Frontal cortex (tissue), 4 donors: ENCODE data around the gene TMED10. TPM values are rescaled to one million over a fixed set of nuclear protein-coding genes. Genes with fewer than 3 reads are reported as not detected.
A peak's percentile ranks its signal among the peaks of the same experiment; 100 is the strongest.
"Not testable (repeated sequence)": the region's sequence is repeated elsewhere in the genome, so short reads cannot be mapped to it uniquely, and the experiment has no call there.

Experiments used
- DNase-seq, 2 donors: peaks; one replicate each; pipeline ENCODE4 v3.0.0; 2012; ENCODE audit warnings: low spot score in 2 of 2
- FAIRE-seq: peaks from 2 replicates; lab custom pipeline; 2012; peaks lifted over from hg19 to GRCh38; lab: Jason Lieb, UNC
- total RNA-seq: library from RNA; depleted of rRNA; stranded (reverse); fragments of >200 nt; gene quantifications from one replicate; pipeline ENCODE4 v1.2.3, GENCODE V29; 2014
- donor health status: control.
- donor health status: control.
- donor health status: control.

The TMED10 gene
- total RNA-seq, 1 donor from 2014 or later, result 108 TPM

DNA sequence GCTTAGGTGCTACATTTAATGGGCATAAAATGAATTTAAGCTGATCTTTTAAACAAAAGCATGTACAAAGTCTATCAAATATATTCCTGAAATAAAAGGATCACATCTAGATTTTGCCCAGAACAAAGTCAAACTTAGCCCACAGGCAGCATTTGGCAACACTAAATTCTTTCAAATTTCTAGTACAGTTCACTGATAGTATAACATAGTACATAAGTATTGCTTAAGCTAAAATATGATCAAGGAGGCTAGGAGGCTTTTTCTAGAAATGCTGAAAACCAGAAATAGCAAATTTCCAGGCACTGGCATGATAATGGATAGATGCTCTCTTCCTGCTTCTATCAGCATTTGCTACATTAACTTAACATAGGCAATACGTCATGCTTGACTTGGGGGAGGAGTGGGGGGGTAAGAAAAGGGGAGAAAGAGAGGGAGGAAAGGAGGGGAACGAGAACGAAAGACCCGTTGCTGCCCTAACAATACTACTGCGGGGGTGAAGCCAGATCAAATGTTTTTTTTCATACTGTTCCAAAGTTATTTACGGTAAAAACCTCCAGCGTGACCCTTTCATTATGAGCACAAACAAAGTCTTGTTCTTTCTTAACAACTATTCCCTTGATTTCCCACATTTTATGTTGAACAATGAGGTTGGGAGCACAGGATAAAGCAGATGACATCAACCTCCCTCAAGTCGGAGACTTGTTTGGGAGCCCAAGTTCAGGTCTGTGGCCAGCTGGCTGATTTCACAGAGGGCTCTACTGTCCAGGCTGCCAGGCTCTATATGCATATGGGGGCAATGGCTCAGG, 10.6 kb downstream of the TMED10 start:
- peak; percentile 24 to 26 for DNase-seq
- peak; percentile 44 for FAIRE-seq

DNA sequence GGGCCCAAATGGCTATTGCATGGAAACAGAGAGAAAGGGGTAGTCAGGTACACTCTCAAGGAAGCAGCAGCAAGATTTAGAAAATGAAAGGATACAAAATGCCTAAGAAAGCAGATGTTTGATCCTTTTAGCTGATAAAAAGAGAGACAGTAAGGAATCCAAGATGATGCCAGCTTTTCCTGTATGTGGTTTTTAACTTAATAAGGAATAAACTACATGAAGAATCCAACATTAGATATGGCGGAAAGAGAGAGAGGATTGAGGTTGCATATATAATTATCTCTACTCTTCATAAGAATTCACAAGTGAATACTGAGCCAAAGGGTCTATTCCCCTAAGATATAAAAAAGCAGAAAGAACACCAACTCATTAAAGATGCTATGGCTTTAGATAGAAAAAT, 11.6 kb downstream of the TMED10 start:
- DNase-seq (no peak), FAIRE-seq (no peak)

DNA sequence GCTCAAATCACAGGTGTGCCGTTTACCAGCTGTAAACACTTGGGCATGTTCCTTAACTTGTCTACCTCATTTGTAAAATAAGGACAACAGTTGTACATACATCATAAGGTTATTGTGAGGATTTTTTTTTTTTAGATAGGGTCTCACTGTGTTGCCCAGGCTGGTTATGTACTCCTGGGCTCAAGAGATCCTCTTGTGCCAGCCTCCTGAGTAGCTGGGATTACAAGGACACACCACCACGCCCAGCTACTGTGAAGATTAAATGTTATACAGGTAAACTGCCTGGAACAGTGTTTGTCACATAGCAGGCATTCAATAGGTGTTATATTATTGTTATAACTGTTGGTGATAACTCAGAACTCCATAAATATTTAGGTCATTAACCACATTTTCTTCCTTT, 12.7 kb downstream of the TMED10 start:
- DNase-seq (no peak), FAIRE-seq (no peak)

DNA sequence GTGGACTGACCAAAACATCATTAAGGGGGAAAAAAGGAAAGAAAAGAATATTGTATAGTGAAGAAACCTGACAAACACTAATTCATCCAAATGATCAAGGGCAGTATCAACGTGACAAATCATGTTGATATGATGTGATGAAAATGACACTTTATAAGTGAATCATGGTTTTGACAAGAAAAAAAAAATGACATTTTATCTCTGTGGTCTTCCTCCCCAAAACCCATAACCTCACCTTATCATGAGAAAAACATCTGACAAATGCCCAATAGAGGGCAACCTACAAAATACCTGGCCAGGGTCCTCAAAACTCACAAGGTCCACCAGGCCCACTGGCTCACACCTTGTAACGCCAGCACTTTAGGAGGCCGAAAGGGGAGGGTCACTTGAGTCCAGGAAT, 13.8 kb downstream of the TMED10 start:
- FAIRE-seq, result no peak
- no peak for DNase-seq

DNA sequence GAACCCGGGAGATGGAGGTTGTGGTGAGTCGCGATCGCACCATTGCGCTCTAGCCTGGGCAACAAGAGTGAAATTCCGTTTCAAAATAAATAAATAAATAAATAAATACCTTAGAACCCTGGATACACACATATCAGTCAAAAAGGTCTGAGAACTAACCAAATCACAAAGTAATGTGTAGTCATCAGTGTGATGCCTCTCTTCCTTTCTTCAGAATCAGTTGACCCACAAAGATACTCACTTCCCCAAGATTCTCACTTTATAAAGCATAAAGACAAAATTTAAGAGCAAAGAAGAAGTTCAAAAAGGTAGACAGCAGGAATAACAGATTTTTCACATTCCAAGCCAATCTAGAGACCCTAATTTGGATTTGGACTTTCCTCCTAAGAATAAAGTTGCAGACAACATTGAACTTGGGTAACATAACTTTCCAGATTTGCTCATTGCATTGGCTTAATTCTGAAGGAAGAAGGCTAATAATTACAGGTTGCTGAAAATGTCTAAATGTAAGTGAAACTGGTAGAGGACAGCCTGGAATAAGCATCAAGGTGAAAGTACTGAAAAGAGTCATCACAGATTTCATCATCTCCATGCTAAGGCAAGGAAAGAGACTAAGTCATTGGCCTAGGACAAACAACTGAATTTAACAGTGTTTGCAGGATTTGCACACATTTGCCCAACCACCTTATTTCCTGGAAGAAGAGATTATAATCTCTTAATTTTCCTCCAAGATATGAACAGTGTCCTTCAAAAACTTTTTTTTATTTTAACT, 17.4 kb downstream of the TMED10 start:
- DNase-seq (no peak), FAIRE-seq (no peak)

DNA sequence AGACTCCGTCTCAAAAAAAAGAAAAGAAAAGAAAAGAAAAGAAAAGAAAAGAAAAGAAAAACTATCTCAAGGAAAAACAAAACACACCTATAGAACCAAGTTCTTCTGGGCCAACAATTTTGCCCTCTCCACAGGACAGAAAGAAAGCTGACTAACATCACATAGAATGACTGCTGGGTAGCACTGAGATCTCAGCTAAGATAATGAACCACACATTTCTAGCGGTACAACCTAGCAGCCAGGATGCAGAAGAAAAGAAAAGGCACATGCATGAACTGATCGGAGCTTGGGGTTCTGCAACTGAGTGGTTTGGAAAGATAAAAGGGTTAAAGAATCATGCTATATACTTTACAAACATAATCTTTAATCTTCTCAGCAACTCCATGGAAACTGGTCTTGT, 19.5 kb downstream of the TMED10 start:
- DNase-seq (no peak), FAIRE-seq (no peak)

DNA sequence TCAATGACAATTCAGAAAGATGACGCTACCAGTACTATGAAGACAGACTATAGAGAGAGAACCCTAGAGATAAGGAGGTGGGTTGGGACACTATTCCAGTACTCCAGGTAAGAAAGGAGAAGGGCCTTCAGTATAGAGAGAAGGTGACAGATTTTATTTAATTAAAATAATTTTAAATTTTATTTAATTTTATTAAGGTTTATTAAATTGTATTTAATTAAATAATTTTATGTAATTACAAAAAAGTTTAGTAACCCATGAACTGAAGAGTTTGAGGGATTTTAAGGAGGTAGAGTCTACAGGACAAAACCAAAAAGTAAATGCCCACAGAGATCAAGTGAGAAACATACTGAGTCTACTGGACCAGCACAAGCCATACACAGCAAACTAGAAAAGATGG, 20.3 kb downstream of the TMED10 start:
- FAIRE-seq, result no peak

DNA sequence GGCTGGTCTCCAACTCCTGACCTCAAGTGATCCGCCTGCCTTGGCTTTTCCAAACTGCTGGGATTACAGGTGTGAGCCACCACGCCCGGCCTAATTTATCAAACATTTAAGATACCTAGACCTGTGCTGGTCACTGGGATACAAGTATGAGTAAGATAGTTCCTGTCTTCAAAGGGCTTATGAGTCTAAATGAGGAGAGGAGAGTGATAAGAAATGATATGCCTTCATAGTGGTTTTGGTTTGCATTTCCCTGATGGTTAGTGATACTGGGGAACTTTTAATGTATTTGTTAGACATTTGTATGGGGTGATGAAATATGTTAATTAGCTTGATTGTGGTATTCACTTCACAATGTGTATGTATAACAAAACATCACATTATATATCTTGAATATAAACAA, 21.2 kb downstream of the TMED10 start:
- FAIRE-seq (no peak), DNase-seq (no peak)

More for the DNA sequence above, 20.3 kb downstream of the TMED10 start:
- no peak for DNase-seq

DNA sequence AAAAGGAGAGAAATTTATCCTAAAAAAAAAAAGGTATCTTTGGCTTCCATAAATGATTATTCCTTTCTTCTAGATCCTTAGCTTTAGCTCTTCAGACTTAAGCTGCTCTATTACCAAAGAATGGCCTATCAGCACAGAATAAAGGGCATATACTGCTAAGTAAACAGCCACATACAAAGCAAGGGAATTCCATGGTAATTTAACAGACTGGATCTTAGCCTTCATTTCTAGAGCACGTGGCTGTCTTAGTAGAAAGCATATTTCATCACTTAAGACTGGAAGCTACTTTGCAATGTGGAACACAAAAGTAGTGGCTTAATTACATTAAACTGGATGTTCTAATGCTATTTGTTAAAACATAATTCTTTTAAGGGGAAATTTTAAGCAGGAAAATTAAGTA, 23.1 kb downstream of the TMED10 start:
- FAIRE-seq, result no peak
- DNase-seq, result no peak

DNA sequence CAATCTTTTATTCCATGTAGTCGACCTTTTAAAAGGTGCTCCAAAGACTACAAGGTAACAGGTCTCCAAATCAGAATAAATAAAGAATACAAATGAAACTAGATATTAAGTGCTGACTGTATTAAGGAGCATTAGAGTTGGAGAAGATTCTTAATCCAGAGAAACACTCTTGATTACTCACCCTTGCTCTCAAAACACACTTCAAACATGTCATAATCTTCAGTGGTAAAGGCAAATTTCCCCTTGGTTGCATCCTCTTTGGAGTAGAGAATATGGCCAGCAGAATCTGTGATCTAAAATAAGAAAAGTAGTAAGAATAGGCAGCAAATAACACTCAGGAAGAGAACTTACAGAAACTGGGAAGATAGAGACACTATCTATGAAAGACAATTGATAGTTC, 24.6 kb downstream of the TMED10 start:
- no peak for DNase-seq
- no peak for FAIRE-seq

DNA sequence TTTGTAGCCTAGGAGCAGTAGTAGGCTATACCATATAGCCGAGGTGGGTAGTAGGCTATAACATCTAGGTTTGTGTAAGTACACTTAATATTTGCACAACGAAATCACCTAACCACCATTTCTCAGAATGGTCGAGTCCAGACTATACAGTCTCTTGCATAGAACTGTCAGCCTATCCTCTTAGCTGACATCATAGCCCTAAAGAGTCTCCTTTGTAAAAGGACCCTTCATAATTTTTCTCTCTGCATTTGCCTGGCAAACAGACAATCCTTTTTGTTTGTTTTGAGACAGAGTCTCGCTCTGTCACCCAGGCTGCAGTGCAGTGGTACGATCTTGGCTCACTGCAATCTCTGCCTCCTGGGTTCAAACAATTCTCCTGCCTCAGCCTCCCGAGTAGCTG, 25.8 kb downstream of the TMED10 start:
- not testable (repeated sequence) for DNase-seq

DNA sequence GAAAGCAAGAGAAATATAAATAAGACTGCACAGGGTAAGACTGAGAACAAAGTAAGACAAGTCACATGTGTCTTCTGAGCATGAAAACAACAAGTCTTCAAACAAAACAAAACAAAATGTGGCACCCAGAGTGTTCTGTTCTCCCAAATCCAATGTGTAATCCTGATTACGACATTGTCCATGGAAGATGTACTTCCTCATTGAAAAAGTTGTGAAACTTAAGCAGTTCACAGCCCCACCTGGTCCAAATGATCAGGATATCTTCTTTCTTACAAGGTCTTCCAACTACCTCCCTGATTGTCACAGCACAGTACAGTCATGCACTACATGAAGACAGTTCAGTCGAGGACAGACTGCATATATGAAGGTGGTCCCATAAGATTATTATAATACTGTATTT, 26.3 kb downstream of the TMED10 start:
- FAIRE-seq, result no peak
- DNase-seq, result no peak

More for the DNA sequence above, 25.8 kb downstream of the TMED10 start:
- not testable (repeated sequence) for FAIRE-seq

DNA sequence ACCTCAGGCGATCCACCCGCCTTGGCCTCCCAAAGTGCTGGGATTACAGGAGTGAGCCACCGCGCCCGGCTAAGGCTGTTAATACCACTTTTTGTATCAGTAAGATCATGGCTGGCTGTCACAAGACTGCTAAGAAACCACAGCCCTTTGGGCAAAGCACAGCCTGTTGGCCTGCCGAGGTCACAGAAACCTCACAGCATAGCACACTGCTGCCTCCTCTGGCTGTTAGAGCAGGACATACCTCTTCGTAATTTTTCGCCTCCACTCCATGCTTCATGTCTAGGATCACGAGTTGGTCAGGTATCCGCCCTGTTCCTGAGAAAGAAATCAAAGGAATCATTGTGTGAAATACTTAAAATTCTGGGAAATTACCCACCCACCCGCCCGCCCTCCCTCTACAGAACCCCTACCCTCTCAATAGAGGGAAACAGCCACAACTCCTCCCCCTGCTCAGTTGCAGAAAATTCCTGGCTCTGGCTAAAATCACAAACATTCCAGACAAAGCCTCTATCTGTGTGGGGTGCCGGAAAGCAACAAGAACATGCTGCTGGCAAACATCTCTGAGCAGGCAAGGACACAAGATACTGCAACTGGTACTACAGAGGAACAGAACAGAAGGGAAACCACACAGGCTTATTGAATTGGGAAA, 28.9 kb downstream of the TMED10 start:
- DNase-seq (peak; percentile 34 to 46), FAIRE-seq (no peak)

DNA sequence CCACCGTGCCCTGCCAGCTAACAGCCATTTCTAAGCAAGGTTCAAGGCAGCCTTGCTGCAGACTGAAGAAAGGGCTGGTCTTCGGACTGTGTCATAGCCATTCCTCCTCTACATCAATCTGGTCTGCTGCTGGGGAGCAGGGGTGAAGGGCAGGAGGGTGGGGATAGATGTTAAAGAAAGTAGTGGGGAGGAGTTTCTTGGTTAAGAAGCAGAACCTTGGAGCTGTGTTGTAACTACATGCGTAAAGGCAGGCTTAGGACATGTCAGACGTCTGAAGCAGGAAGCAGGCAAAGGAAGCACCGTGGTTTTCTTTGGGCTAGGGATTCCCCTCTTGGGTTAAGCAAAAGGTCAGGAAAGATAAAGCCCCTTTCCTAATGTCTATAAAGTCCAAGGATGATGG, 31.5 kb downstream of the TMED10 start:
- FAIRE-seq, result no peak

DNA sequence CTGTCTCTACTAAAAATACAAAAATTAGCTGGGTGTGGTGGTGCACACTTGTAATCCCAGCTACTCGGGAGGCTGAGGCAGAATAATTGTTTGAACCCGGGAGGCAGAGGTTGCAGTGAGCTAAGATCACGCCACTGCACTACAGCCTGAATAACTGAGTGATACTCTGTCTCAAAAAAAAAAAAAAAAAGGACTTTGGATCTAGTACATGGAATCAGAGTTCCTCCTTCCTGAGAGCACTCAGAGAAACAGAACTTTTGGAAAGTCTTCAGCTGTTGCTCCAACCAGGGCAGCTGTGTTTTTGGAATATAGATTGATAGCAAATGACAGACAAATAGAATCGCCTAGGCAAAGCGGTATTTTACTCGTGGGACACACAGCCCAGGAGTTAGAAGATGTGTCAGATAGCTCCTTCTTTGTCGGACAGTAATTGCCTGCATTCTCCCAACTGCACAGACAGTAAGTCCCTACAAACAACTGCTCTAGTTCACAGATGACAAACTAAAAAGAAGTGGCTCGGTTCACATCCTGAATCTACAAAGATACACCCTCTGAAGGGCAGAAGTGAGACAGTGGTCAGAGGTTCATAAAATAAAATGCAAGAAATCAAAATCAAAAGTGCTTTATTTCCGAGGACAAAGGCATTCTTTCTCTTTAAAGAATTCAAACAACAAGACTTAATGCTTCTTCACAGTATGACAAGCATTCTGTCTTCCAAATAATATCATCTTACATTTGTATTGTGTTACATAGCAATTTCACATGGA, 32.5 kb downstream of the TMED10 start:
- DNase-seq, result no peak
- no peak for FAIRE-seq

More for the DNA sequence above, 31.5 kb downstream of the TMED10 start:
- no peak for DNase-seq

DNA sequence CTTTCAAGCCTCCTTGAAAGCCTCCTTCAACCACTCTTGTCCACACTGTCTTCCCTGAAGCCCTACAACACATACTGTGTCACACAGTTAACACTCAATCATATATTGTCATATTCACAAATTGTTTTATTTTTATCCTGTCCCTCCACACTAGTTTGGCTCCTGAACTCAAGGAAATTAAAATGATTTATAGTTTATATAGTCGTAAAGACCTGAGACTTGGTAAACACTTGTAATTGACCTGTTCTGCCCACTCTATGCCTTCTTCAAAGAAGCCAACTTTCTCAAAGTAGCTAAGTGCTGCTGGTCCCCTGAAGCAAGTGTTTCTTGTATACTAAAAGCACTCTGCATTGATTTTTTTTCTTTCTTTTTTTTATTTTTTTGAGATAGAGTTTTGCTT, 33.9 kb downstream of the TMED10 start:
- FAIRE-seq, result no peak
- DNase-seq, result no peak

DNA sequence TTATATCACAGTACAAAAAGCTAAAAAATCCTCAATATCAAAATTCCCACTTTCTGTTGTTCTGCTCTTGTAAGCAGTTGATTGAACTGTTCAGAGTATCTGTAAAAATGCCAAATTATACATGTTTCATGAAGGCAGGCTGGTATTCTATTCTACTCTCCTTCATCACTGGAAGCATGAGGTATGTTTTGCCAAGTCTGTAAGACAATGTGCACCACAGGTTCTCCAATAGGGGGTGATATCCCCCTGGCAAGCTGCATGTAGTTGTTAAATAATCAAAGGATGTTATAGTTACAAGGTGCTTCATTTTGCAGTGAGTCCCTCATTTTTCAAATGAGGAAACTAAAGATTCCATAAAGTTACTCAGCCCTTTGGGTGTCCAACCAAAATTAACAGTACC, 34.4 kb downstream of the TMED10 start:
- no peak for FAIRE-seq
- DNase-seq, result no peak

DNA sequence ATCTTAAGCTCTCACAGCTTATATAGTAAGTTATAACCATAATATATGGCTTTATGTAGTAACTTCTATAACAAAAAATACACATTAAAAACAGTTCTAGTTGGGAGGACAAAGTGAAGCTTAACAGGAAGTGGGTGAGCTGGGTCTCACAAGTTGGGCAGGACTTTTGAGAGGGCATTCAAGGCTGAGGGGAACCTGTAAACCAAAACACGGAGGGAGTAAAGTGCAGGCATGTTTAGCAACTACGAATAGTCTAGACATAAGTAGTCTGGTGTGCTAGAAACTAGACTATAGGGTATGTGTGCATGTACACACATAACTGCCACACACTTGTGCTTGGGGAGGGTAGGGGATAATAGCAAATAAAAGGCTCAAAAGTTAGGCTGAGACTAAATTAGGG, 35.4 kb downstream of the TMED10 start:
- FAIRE-seq, result no peak
- no peak for DNase-seq

DNA sequence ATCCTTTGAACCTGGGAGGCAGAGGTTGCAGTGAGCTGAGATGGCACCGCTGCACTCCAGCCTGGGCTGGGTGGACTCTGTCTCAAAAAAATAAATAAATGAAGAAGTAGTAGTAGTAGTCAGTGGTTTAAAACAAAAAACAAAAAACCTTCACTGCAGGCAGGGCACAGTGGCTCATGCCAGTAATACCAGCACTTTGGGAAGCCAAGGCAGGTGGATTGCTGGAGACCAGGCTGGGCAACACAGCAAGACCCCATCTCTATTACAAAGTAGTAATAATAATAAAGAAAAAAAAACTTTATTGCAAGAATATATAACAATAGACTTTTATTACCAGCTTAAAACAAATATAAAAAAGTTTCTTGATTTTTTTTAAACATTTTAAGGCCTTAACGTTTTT, 35.8 kb downstream of the TMED10 start:
- FAIRE-seq (no peak), DNase-seq (no peak)

DNA sequence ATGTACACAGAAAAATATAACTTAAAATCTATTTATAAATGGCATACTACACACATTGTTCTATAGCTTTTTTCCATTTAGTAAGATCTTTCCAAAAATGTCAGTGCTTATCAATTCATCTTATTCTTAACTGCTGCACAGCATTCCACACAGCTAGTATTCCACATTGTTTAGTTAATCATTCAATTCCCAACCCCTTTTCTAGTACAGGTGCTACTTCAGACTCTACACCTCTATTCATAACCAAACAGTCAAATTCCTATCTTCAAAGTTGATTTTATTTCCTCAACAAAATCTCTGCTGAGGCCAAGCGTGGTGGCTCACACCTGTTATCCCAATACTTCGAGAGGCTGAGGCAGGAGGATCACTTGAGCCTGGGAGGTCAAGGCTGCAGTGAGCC, 37.2 kb downstream of the TMED10 start:
- no peak for DNase-seq
- FAIRE-seq, result no peak
